ENCODE measurements around the gene FBXW9. TPM values are rescaled to one million over a fixed set of nuclear protein-coding genes. Genes with fewer than 3 reads are reported as not detected.

FBXW9 gene
- total and polyA plus RNA-seq, 2 of the 8 experiments (the other 6 are each of a cell fraction or from before 2014, with no cell fraction given): 10.8 to 30.1 TPM

DNA sequence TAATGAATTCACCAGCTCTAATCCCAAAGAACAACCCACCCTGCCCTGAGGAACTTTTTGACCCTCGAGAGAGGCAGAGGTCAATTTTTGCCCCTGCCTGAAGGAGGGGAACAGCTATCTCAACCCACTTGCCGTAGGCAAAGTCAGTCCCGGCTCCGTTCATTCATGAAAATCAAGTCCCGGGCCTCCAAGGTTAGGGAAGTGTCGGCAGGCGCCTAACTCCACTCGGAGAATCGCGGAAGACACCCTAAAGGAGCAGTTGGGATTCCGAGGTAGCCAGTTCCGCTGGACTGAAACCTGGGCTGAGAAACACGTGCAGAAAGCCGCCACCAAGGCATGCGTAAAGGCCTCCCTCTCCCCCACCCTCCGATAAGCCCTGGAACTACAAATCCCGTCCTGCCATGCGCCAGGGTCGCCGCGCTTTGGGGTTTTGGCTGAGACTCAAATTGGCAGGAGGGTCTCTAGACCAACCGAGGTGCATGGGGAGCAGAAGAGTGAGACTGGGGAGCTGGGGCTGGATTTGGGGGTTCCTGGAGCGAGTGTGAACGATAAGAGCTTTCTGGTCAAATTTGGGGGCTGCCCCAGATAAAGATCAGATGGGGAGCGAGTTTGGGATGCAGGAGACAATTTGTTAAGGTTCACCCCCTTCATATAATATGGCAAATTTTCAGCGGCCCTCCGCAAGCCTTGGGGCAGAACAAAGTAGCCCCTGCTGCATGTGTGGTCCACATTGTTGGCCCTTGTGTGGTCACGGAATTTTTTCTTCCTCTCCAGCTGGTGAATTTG lies 27.4 kb upstream of the FBXW9 start, which contains the start of gene TNPO2 (continued):
- TF ChIP-seq, protein P1, sequence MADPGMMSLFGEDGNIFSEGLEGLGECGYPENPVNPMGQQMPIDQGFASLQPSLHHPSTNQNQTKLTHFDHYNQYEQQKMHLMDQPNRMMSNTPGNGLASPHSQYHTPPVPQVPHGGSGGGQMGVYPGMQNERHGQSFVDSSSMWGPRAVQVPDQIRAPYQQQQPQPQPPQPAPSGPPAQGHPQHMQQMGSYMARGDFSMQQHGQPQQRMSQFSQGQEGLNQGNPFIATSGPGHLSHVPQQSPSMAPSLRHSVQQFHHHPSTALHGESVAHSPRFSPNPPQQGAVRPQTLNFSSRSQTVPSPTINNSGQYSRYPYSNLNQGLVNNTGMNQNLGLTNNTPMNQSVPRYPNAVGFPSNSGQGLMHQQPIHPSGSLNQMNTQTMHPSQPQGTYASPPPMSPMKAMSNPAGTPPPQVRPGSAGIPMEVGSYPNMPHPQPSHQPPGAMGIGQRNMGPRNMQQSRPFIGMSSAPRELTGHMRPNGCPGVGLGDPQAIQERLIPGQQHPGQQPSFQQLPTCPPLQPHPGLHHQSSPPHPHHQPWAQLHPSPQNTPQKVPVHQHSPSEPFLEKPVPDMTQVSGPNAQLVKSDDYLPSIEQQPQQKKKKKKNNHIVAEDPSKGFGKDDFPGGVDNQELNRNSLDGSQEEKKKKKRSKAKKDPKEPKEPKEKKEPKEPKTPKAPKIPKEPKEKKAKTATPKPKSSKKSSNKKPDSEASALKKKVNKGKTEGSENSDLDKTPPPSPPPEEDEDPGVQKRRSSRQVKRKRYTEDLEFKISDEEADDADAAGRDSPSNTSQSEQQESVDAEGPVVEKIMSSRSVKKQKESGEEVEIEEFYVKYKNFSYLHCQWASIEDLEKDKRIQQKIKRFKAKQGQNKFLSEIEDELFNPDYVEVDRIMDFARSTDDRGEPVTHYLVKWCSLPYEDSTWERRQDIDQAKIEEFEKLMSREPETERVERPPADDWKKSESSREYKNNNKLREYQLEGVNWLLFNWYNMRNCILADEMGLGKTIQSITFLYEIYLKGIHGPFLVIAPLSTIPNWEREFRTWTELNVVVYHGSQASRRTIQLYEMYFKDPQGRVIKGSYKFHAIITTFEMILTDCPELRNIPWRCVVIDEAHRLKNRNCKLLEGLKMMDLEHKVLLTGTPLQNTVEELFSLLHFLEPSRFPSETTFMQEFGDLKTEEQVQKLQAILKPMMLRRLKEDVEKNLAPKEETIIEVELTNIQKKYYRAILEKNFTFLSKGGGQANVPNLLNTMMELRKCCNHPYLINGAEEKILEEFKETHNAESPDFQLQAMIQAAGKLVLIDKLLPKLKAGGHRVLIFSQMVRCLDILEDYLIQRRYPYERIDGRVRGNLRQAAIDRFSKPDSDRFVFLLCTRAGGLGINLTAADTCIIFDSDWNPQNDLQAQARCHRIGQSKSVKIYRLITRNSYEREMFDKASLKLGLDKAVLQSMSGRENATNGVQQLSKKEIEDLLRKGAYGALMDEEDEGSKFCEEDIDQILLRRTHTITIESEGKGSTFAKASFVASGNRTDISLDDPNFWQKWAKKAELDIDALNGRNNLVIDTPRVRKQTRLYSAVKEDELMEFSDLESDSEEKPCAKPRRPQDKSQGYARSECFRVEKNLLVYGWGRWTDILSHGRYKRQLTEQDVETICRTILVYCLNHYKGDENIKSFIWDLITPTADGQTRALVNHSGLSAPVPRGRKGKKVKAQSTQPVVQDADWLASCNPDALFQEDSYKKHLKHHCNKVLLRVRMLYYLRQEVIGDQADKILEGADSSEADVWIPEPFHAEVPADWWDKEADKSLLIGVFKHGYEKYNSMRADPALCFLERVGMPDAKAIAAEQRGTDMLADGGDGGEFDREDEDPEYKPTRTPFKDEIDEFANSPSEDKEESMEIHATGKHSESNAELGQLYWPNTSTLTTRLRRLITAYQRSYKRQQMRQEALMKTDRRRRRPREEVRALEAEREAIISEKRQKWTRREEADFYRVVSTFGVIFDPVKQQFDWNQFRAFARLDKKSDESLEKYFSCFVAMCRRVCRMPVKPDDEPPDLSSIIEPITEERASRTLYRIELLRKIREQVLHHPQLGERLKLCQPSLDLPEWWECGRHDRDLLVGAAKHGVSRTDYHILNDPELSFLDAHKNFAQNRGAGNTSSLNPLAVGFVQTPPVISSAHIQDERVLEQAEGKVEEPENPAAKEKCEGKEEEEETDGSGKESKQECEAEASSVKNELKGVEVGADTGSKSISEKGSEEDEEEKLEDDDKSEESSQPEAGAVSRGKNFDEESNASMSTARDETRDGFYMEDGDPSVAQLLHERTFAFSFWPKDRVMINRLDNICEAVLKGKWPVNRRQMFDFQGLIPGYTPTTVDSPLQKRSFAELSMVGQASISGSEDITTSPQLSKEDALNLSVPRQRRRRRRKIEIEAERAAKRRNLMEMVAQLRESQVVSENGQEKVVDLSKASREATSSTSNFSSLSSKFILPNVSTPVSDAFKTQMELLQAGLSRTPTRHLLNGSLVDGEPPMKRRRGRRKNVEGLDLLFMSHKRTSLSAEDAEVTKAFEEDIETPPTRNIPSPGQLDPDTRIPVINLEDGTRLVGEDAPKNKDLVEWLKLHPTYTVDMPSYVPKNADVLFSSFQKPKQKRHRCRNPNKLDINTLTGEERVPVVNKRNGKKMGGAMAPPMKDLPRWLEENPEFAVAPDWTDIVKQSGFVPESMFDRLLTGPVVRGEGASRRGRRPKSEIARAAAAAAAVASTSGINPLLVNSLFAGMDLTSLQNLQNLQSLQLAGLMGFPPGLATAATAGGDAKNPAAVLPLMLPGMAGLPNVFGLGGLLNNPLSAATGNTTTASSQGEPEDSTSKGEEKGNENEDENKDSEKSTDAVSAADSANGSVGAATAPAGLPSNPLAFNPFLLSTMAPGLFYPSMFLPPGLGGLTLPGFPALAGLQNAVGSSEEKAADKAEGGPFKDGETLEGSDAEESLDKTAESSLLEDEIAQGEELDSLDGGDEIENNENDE (IDR thresholded peaks at IDR 0.05; ENCODE audit: insufficient replicate concordance, low read length): no peak
- TF ChIP-seq PHF8 (conservative IDR thresholded peaks at IDR 0.05; ENCODE audit: low read depth, low read length) (no peak; the same call in none of the 2 replicates), RAD21 (IDR thresholded peaks at IDR 0.05 in 1 of 2, conservative IDR thresholded peaks at IDR 0.05 in 1 of 2; ENCODE audit: low read depth in 2 of 2, low read length in 2 of 2) (no peak), SIN3A (conservative IDR thresholded peaks at IDR 0.05 in 1 of 2, IDR thresholded peaks at IDR 0.05 in 1 of 2; ENCODE audit: low read depth in 1 of 2, low read length in 2 of 2) (peak in 1 of 2 experiments; percentile 96; a peak in 2 of 4 replicates)
- TF ChIP-seq, protein P2, sequence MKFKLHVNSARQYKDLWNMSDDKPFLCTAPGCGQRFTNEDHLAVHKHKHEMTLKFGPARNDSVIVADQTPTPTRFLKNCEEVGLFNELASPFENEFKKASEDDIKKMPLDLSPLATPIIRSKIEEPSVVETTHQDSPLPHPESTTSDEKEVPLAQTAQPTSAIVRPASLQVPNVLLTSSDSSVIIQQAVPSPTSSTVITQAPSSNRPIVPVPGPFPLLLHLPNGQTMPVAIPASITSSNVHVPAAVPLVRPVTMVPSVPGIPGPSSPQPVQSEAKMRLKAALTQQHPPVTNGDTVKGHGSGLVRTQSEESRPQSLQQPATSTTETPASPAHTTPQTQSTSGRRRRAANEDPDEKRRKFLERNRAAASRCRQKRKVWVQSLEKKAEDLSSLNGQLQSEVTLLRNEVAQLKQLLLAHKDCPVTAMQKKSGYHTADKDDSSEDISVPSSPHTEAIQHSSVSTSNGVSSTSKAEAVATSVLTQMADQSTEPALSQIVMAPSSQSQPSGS (IDR thresholded peaks at IDR 0.05; ENCODE audit: low read length): no peak
- TF ChIP-seq, protein P3, sequence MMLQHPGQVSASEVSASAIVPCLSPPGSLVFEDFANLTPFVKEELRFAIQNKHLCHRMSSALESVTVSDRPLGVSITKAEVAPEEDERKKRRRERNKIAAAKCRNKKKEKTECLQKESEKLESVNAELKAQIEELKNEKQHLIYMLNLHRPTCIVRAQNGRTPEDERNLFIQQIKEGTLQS (IDR thresholded peaks at IDR 0.05; ENCODE audit: insufficient read depth, low read depth, low read length): no peak

All from H1 (cell line).